WERI-Rb-1 (cell line): Measurements from ENCODE around the gene TPO.

ENCODE experiments used
- DNase-seq: peaks from one replicate; pipeline ENCODE4 v3.0.0-alpha.2; 2020
- H3K27ac ChIP-seq: fragments of 250-450 bp; sonication (Bioruptor Pico); 2 replicates; pipeline ENCODE4 v1.5.1; 2020; ENCODE audit warnings: mild to moderate bottlenecking, moderate library complexity
- H3K27me3 ChIP-seq: fragments of 250-450 bp; sonication (Bioruptor Pico); 2 replicates; pipeline ENCODE4 v1.5.1; 2021; ENCODE audit warnings: mild to moderate bottlenecking, low read depth, moderate library complexity; ENCODE audit not compliant: insufficient read depth, severe bottlenecking
- H3K36me3 ChIP-seq: fragments of 250-450 bp; sonication (Bioruptor Pico); 2 replicates; pipeline ENCODE4 v1.5.1; 2020; ENCODE audit warnings: mild to moderate bottlenecking, moderate library complexity
- H3K4me3 ChIP-seq: 2 replicates; pipeline ENCODE4 v1.5.1; 2011; ENCODE audit warnings: low read depth, mild to moderate bottlenecking, control low read depth, low read length
- H3K9me3 ChIP-seq: fragments of 250-450 bp; sonication (Bioruptor Pico); 2 replicates; pipeline ENCODE4 v1.5.1; 2021; ENCODE audit warnings: mild to moderate bottlenecking, moderate library complexity; ENCODE audit not compliant: severe bottlenecking
- TF ChIP-seq, protein P1 (sequence below): IDR thresholded peaks from 2 replicates; pipeline ENCODE4 v1.5.1; 2011; ENCODE audit warnings: low read depth, mild to moderate bottlenecking, control low read depth, inconsistent platforms, low read length

Gene TPO

DNA sequence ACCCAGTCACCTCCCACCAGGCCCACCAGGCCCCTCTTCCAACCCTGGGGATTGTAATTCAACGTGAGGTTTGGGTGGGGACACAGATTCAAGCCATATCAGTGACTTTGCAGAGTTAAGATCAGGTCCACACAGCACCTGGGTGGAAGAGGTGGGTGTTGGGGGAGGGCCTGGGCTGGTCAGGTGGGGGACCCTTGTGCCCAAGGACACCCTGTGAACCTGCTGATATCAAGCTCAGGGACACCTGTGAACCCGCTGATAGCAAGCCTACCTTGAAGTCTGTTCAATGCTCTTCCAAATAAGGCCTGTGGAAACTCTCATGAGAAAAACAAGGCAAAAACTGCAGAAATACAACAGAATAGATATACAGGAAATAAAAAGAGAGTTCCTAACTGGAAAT lies 19.9 kb upstream of the TPO start:
- no peaks in the 10 kb centered on the region for H3K27me3 ChIP-seq
- TF ChIP-seq, protein P1, sequence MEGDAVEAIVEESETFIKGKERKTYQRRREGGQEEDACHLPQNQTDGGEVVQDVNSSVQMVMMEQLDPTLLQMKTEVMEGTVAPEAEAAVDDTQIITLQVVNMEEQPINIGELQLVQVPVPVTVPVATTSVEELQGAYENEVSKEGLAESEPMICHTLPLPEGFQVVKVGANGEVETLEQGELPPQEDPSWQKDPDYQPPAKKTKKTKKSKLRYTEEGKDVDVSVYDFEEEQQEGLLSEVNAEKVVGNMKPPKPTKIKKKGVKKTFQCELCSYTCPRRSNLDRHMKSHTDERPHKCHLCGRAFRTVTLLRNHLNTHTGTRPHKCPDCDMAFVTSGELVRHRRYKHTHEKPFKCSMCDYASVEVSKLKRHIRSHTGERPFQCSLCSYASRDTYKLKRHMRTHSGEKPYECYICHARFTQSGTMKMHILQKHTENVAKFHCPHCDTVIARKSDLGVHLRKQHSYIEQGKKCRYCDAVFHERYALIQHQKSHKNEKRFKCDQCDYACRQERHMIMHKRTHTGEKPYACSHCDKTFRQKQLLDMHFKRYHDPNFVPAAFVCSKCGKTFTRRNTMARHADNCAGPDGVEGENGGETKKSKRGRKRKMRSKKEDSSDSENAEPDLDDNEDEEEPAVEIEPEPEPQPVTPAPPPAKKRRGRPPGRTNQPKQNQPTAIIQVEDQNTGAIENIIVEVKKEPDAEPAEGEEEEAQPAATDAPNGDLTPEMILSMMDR: no peak
- H3K36me3 ChIP-seq: no peaks in the 10 kb centered on the region
- no peak for DNase-seq
- H3K9me3 ChIP-seq: peaks cover 4% of the 10 kb centered on the region
- no peak overlapping the region for H3K27ac ChIP-seq
- no peak overlapping the region for H3K4me3 ChIP-seq

DNA sequence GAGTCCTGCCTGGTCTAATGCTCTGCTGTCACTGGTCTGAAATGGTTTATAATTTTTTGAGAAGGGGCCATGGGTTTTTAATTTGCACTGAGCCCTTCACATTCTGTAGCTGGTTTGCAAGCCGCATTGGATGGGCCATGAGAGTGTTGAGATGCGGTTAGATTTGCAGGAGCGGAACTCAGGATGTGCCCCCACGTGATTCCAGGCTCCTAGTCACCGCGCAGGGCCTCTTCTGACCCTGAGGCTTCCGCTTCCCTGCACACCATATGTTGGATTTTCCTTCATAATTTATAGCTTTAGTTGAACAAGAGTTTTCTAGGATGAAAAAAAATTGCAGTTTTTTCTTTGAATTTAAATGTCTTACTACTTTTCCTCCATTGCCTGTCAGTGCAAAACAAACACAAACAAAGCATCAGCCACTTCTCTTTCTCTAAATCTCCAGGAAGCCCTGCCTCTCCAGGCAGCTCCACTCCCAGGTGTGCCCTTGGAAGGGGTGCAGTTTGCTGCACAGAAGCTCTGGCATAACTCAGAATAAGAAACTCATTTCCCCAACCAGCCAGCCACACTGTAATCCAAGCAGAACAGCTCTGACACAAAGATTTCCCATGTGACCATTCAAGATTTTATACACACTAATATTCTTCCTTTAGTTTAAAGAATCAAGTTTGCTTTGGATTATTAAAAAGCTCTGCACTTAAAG lies 18.4 kb upstream of the TPO start:
- Histone ChIP-seq H3K27ac (no peak overlapping the region), H3K9me3 (peaks cover 4% of the 10 kb centered on the region), H3K4me3 (no peak overlapping the region), H3K27me3 (no peaks in the 10 kb centered on the region), H3K36me3 (no peaks in the 10 kb centered on the region)
- no peak for DNase-seq
- TF ChIP-seq, protein P1: no peak

DNA sequence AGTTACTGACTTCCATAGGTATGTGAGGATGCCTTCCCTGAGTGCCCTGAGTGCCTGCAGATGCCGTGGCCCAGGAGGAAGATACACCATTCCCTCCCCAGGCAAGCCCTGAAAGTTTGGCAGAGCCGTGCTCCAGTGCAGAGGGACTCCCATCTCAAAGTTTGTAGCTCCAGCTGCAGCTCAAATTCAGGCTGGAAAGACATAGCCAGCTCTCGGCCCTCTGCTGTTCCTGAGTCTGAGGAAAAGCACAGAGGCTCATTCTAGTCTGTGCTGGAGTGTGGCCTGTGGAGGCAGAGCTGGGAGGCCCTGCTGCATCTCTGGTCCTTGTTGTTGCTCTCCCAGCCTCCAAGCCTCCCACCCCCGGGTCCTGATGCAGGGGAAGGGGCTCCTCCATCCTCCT lies 15.9 kb upstream of the TPO start:
- TF ChIP-seq, protein P1: no peak
- Histone ChIP-seq H3K4me3 (no peak overlapping the region), H3K9me3 (no peaks in the 10 kb centered on the region), H3K27ac (no peak overlapping the region), H3K27me3 (no peaks in the 10 kb centered on the region), H3K36me3 (no peaks in the 10 kb centered on the region)
- peak; percentile 3 for DNase-seq

- TF ChIP-seq, protein P1: no peak
- no peak overlapping the region for H3K27ac ChIP-seq
- H3K9me3 ChIP-seq: no peaks in the 10 kb centered on the region
- H3K27me3 ChIP-seq: no peaks in the 10 kb centered on the region
- H3K4me3 ChIP-seq: no peak overlapping the region
- no peaks in the 10 kb centered on the region for H3K36me3 ChIP-seq
- DNase-seq: no peak
Measured at GRCh38 chr2:1398191-1398590, 15.1 kb upstream of the TPO start.

DNA sequence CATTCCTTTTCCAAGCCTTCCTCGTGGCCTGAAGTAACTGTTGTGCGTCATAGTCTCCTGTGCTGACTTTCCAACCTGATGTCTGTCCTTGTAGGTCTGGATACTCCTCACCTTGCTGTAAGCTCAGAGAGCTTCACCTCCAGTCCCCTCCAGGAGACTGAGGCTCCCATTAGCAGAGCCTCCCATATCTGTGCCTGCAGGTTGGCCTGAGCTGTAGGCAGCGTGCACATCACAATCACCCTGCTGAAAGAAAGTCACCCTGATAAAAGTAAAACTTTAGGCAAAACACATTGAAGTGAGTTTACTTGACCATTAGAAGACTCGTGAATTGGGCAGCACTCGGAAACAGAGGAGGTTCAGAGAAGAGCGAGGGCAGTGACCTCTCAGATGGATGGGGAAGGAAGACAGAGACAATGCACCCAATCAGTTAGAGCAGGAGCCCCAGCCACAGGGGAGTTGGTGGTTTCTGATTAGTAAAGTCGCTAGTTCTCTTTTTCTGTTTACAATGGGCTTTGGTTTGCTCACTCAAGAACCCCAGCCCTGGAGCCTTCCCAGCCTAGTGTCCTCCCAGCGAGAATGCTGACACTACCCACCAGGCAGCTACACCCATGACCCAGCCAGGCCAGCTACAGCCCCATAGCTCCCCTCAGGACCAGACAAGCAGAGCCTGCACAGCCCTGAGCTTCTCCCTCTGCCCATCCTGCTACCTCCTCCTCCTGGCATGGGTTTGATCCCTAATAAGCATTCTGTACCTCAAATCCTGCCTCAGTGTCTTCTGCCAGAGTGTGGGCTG lies 12.1 kb upstream of the TPO start:
- Histone ChIP-seq H3K27me3 (no peaks in the 10 kb centered on the region), H3K9me3 (no peaks in the 10 kb centered on the region), H3K4me3 (no peak overlapping the region), H3K36me3 (no peaks in the 10 kb centered on the region), H3K27ac (no peak overlapping the region)
- peak; percentile 4 for DNase-seq
- TF ChIP-seq, protein P1: no peak
